H1 (cell line): ENCODE data around the gene BABAM2. TPM values are rescaled to one million over a fixed set of nuclear protein-coding genes. Genes with fewer than 3 reads are reported as not detected.

Experiments used
- ASH2L ChIP-seq: fragments of 200-600, 300-600 bp; sonication (generic); IDR thresholded peaks from one replicate; pipeline ENCODE4 v1.7.1; 2017; ENCODE audit warnings: low read length
- CREB1 ChIP-seq: IDR thresholded peaks from 2 replicates; pipeline ENCODE4 v1.6.1; 2012; ENCODE audit warnings: inconsistent platforms
- HDAC6 ChIP-seq: IDR thresholded peaks from one replicate; pipeline ENCODE4 v1.7.1; 2012; ENCODE audit warnings: low read depth, mild to moderate bottlenecking, inconsistent platforms, low read length, moderate library complexity
- JUN ChIP-seq: IDR thresholded peaks from 2 replicates; pipeline ENCODE4 v1.6.1; 2011; ENCODE audit warnings: low read depth, mild to moderate bottlenecking, improper control_type of control experiment, low read length
- MAX ChIP-seq: IDR thresholded peaks from 2 replicates; pipeline ENCODE4 v1.6.1; 2012; ENCODE audit warnings: inconsistent platforms
- RXRA ChIP-seq: IDR thresholded peaks from 2 replicates; pipeline ENCODE4 v1.6.1; 2011; ENCODE audit warnings: low read depth, mild to moderate bottlenecking, low read length, moderate library complexity; ENCODE audit not compliant: insufficient read depth
- SIRT6 ChIP-seq: IDR thresholded peaks from one replicate; pipeline ENCODE4 v1.7.1; 2012; ENCODE audit warnings: low read length, inconsistent platforms
- SRF ChIP-seq: IDR thresholded peaks from 2 replicates; pipeline ENCODE4 v1.6.1; 2011; ENCODE audit warnings: mild to moderate bottlenecking, low read depth, low read length, moderate library complexity
- TAF7 ChIP-seq: optimal IDR thresholded peaks from 2 replicates; pipeline ENCODE3; 2011; ENCODE audit warnings: low read depth, mild to moderate bottlenecking, inconsistent platforms, low read length, moderate library complexity, borderline replicate concordance
- USF2 ChIP-seq: IDR thresholded peaks from 2 replicates; pipeline ENCODE4 v1.6.1; 2011; ENCODE audit warnings: low read length, improper control_type of control experiment
- polyA plus RNA-seq, 7 experiments: library from polyadenylated mRNA; depleted of rRNA in 3 of 7; stranded (reverse) in 5 of 7; unstranded in 2 of 7; fragments of >200 nt in 5 of 7; fragments of 200-250 nt in 2 of 7; gene quantifications; 1 replicate in 5 of 7; 2 replicates in 1 of 7; 4 replicates in 1 of 7; pipeline versions ENCODE4 v1.2.1 to v1.2.3, GENCODE V29; 2011 to 2013; ENCODE audit warnings: missing spikeins in 2 of 7, mixed read lengths in 2 of 7
- total RNA-seq: library from RNA; stranded (reverse); fragmentation: NEBNext Ultra II Directional; extraction: Animal tissue kit (Norgen Biotek cat#: 25700); gene quantifications from 2 replicates; pipeline ENCODE4 v1.2.1, GENCODE V29; 2021

Gene BABAM2
- total and polyA plus RNA-seq, 2 of the 8 experiments (the other 6 are each of a cell fraction or from before 2014, with no cell fraction given): 15.8 to 20.9 TPM

- TF ChIP-seq HDAC6: no peak
- no peak for TF ChIP-seq MAX
- no peak for TF ChIP-seq CREB1
- TF ChIP-seq SIRT6: no peak
- no peak for TF ChIP-seq SRF
- no peak for TF ChIP-seq USF2
- TF ChIP-seq ASH2L: no peak
- TF ChIP-seq RXRA: no peak
- TF ChIP-seq TAF7: no peak
- TF ChIP-seq JUN: no peak
Measured at GRCh38 chr2:28356095-28356911, 465.8 kb downstream of the BABAM2 start (continued).
